GM20000 (cell line): ENCODE measurements around the gene LRRC53.

Source experiments
- DNase-seq: peaks from one replicate; pipeline ENCODE4 v3.0.0; 2012; ENCODE audit warnings: low spot score
- TF ChIP-seq, protein P1 (sequence below): IDR thresholded peaks from 2 replicates; pipeline ENCODE4 v1.5.1; 2012; ENCODE audit warnings: mild to moderate bottlenecking, control low read depth; ENCODE audit errors: extremely low read depth, missing control alignments

The LRRC53 gene

DNA sequence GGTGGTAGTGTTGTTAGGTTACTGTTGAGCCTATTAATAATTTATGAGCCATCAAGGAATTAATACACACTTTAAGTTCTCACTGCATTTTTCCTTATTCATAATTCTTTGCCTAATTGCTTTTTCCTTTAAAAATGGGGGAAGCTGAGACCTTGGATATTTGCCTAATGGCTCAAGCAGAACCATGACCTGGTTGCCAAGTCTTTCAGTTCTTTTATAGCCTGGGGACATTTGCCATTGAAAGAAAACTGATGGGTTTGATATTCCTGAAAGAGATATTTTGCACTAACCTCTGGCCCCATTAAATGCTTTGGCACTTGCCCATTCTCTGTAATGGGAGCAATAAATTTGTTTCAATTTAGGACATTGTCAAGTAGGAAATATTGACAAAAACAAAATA lies 18.5 kb upstream of the LRRC53 start:
- TF ChIP-seq, protein P1, sequence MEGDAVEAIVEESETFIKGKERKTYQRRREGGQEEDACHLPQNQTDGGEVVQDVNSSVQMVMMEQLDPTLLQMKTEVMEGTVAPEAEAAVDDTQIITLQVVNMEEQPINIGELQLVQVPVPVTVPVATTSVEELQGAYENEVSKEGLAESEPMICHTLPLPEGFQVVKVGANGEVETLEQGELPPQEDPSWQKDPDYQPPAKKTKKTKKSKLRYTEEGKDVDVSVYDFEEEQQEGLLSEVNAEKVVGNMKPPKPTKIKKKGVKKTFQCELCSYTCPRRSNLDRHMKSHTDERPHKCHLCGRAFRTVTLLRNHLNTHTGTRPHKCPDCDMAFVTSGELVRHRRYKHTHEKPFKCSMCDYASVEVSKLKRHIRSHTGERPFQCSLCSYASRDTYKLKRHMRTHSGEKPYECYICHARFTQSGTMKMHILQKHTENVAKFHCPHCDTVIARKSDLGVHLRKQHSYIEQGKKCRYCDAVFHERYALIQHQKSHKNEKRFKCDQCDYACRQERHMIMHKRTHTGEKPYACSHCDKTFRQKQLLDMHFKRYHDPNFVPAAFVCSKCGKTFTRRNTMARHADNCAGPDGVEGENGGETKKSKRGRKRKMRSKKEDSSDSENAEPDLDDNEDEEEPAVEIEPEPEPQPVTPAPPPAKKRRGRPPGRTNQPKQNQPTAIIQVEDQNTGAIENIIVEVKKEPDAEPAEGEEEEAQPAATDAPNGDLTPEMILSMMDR = no peak
- DNase-seq = no peak

DNA sequence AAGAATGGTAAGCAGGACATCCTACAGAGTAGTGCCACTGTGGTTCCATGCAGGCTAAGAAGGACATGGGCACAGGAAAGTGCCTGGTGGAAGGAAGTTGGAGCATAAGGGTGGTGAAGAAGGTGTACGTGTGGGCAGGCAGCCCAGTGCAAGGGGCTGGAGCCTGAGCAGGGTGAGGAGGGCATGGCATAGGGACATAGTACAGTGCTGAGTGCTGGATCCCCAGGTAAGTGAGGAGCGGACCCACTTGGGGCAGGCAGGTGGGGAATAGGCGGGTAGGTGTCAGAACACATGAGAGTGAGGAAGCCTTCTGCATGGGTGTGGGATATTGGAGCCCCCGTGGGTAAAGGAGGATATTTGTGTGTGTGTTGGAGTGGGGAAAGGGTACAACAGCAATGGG lies 15.7 kb upstream of the LRRC53 start:
- DNase-seq = no peak
- TF ChIP-seq, protein P1 = no peak

DNA sequence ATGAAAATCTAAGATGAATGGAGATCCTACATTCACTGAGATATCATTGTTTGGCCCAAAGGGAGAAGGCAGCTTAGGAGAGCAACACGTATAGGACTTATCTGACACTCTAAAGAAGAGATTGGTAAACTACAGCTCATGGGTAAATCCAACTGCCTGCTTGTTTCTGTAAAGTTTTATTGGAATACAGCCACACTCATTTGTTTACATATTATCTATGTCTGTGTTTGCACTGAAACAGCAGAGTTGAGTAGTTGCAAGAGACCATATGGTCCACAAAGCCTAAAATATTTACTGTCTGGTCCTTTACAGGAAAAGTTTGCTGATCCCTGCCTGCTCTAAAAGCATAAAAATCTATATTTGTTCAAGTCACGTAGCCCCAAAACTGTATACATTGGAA lies 14.3 kb upstream of the LRRC53 start:
- TF ChIP-seq, protein P1 = no peak
- DNase-seq = no peak

DNA sequence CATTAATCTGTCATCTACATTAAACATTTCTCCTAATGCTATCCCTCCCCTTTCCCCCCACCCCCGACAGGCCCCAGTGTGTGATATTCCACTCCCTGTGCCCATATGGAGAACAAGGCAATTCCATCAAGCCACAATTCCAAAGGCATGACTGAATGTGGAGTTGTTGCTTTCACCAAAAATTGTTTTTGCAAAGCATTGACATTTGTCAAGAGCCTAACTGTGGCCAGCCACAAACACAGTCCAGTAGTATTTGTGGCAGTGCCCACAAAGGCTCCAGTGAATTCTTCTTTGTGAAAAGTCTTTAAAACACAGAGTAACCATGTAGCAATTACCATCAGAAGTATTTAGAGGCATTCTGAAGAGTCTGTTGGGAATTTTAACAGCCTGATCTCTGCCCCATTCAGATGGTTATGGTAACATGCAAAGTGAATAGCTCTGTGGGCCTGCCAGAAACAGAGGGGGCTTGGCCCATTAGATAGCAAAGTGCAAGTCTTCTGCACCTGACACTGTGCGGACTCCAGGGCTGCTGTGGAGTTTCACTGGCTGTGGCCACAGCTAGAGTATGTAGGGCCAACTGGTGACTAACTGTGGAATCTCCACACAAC lies 11.6 kb upstream of the LRRC53 start:
- DNase-seq = no peak
- TF ChIP-seq, protein P1 = no peak

DNA sequence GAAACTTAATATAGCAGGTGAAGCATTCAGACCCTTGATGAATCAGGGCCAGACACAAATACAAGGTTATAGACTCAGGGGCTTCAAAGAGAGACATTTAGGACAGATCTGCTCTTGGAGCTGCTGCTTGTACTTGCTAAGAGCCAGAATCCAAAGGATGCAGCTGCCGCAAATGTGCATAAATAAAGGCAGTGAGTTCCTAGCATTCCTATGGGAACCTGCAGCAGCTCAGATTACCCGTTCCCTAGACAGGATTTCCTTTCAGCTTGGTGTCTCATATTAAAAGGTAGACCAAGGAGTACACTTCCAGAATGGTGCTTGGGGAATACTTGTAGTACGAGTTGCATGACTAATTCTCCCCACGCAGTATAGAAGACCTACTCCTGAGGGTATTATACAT lies 9.7 kb upstream of the LRRC53 start:
- TF ChIP-seq, protein P1 = no peak

DNA sequence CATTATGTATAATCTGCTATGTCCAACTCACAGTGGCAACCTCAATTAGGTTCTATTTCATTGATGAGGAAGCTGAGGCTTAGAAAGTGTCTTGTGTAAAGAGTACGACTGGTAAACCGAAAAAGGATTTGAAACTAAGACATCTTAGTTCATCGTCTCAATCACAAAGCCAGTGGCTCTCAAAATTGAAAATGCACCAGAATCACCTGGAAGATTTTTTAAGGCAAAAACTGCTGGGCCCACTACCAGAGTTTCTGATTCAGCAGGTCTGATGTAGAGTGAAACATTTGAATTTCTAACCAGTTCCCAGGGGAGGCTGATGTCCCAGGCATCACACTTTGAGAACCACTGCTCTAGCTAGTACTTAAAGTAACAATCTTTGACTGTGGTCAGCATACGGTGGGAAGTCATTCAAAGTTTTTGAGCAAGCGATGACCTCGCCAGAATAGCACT lies 5.2 kb upstream of the LRRC53 start:
- TF ChIP-seq, protein P1 = no peak
- peak; percentile 8 for DNase-seq

More for the DNA sequence above, 9.7 kb upstream of the LRRC53 start:
- DNase-seq = no peak

DNA sequence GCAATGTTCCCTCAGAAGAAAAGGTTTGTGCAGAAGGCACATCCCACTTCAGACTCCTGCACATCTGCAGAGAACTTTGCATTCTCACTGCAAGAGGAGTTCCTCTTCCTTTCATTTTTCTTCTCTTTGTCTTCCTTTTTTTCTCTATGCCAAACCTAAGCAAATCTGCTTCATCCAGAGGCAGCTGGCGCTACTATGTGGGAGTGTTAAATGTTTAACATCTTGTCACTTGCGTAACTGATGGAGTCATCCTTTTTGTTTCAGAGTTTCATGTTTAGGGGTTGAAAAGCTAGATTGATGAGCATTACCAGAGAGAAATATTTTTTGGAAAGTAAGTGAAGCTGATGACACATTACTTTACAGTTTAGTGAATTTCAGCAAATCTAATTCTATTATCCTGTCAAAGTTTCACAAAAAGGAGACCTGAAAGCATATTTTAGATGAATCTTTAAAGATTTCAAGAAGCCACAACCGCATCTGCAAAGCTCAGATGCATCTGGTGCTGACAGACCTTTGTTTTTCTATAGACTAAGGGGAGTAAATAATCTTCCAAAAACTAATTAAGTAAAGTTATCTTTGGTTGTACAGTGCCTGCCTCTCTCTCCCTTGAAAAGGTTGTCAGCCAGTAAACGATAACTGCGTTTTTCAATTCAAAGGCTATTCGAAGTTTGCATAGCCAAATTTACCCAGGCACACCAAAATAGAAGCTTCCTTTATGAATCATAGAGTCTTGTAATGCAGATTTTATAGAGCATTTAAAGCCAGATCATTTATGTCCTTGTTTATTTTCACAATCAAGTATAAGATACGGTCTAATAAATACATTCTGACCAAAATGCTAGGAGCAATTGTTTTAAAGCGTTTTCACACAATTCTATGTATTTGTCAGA lies 1.2 kb upstream of the LRRC53 start:
- DNase-seq = no peak

More for the DNA sequence above, 1.2 kb upstream of the LRRC53 start:
- TF ChIP-seq, protein P1 = no peak
